HepG2 (cell line): ENCODE results near the gene PLXND1. TPM values are rescaled to one million over a fixed set of nuclear protein-coding genes. Genes with fewer than 3 reads are reported as not detected.

Source experiments
- CBX2 ChIP-seq, 2 experiments: fragments of 200-600 bp in 1 of 2; sonication (generic); formaldehyde crosslinking in 1 of 2; IDR thresholded peaks; 2 replicates each; pipeline versions ENCODE4 v1.7.0 to v1.8.1; 2018 to 2022; ENCODE audit warnings: low read depth in 2 of 2, low read length in 1 of 2, mild to moderate bottlenecking in 1 of 2, missing genetic modification reagents in 1 of 2
- EED ChIP-seq: sonication (generic); formaldehyde crosslinking; IDR thresholded peaks from 2 replicates; pipeline ENCODE4 v1.5.0; 2020; ENCODE audit warnings: mild to moderate bottlenecking, missing genetic modification reagents
- IRX3 ChIP-seq: sonication (generic); formaldehyde crosslinking; IDR thresholded peaks from 2 replicates; pipeline ENCODE4 v1.8.1; 2023; ENCODE audit warnings: mild to moderate bottlenecking, low read depth, missing genetic modification reagents, borderline replicate concordance
- JUNB ChIP-seq: sonication (generic); formaldehyde crosslinking; IDR thresholded peaks from 2 replicates; pipeline ENCODE4 v1.8.0; 2022; ENCODE audit warnings: missing genetic modification reagents, mild to moderate bottlenecking, borderline replicate concordance
- KIAA2018 ChIP-seq: sonication (generic); formaldehyde crosslinking; IDR thresholded peaks from 2 replicates; pipeline ENCODE4 v1.5.0; 2020; ENCODE audit warnings: mild to moderate bottlenecking, missing genetic modification reagents, borderline replicate concordance
- NR2F1 ChIP-seq, 2 experiments: fragments of 450-650 bp in 1 of 2; formaldehyde crosslinking in 1 of 2; IDR thresholded peaks; 2 replicates each; pipeline versions ENCODE4 v1.5.0 to v1.6.1; 2016 to 2020; ENCODE audit warnings: mild to moderate bottlenecking in 1 of 2, missing compliant biosample characterization in 1 of 2, missing genetic modification reagents in 1 of 2, moderate library complexity in 1 of 2
- SOX5 ChIP-seq: IDR thresholded peaks from 2 replicates; pipeline ENCODE4 v1.6.1; 2016; ENCODE audit warnings: borderline replicate concordance
- ZNF101 ChIP-seq: sonication (generic); formaldehyde crosslinking; IDR thresholded peaks from 2 replicates; pipeline ENCODE4 v1.4.0; 2020; ENCODE audit warnings: mild to moderate bottlenecking, low read depth, missing genetic modification reagents, borderline replicate concordance
- ZNF432 ChIP-seq: sonication (generic); formaldehyde crosslinking; IDR thresholded peaks from 2 replicates; pipeline ENCODE4 v1.5.0; 2020; ENCODE audit warnings: missing genetic modification reagents, mild to moderate bottlenecking, borderline replicate concordance
- ZNF557 ChIP-seq: sonication (generic); formaldehyde crosslinking; IDR thresholded peaks from 2 replicates; pipeline ENCODE4 v1.4.0; 2020; ENCODE audit warnings: missing genetic modification reagents
- polyA plus RNA-seq, 8 experiments: library from polyadenylated mRNA; depleted of rRNA in 3 of 8; stranded (reverse) in 7 of 8; unstranded in 1 of 8; fragments of >200 nt; fragmentation: Illumina TruSeq in 4 of 8; extraction: Trizol in 4 of 8; gene quantifications; 2 replicates each; pipeline versions ENCODE4 v1.2.1 to v1.2.3, GENCODE V29; 2011 to 2016; ENCODE audit warnings: low read depth in 4 of 8, missing spikeins in 1 of 8, mixed read lengths in 1 of 8; ENCODE audit not compliant: insufficient read depth in 1 of 8
- total RNA-seq, 5 experiments: library from RNA; depleted of rRNA; stranded (reverse); fragments of >200 nt; fragmentation: Illumina TruSeq; extraction: Trizol; gene quantifications; 2 replicates each; pipeline ENCODE4 v1.2.3, GENCODE V29; 2016; ENCODE audit warnings: low read depth in 1 of 5
- TF ChIP-seq, protein P1 (sequence below): IDR thresholded peaks from 2 replicates; pipeline ENCODE4 v1.6.1; 2016; ENCODE audit warnings: control low read depth

PLXND1 gene
- total and polyA plus RNA-seq, 2 of the 13 experiments (the other 11 are each of a cell fraction or from before 2014, with no cell fraction given), result 15.9 to 42.0 TPM

- TF ChIP-seq EED (CRISPR knock-in tag), result no peak
- TF ChIP-seq ZNF432 (CRISPR knock-in tag), result no peak
- no peak for TF ChIP-seq NR2F1 (CRISPR knock-in tag; IDR thresholded peaks at IDR 0.05)
- TF ChIP-seq SOX5 (CRISPR knock-in tag), result no peak
- no peak for TF ChIP-seq IRX3 (CRISPR knock-in tag)
- no peak for TF ChIP-seq CBX2 (IDR thresholded peaks at IDR 0.05; ENCODE audit: low read depth, low read length)
- no peak for TF ChIP-seq CBX2 (CRISPR knock-in tag; IDR thresholded peaks at IDR 0.05; ENCODE audit: low read depth)
- TF ChIP-seq ZNF101 (CRISPR knock-in tag), result no peak
- no peak for TF ChIP-seq JUNB
- 0 out of 2 replicates have a peak, but pooled peaks have one; percentile 27 for TF ChIP-seq ZNF557 (CRISPR knock-in tag)
- TF ChIP-seq, protein P1, sequence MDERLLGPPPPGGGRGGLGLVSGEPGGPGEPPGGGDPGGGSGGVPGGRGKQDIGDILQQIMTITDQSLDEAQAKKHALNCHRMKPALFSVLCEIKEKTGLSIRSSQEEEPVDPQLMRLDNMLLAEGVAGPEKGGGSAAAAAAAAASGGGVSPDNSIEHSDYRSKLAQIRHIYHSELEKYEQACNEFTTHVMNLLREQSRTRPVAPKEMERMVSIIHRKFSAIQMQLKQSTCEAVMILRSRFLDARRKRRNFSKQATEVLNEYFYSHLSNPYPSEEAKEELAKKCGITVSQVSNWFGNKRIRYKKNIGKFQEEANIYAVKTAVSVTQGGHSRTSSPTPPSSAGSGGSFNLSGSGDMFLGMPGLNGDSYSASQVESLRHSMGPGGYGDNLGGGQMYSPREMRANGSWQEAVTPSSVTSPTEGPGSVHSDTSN (CRISPR knock-in tag), result no peak
- no peak for TF ChIP-seq KIAA2018 (CRISPR knock-in tag)
Measured at GRCh38 chr3:129605203-129605921, 1.1 kb downstream of the PLXND1 start (continued).
